Measurements from ENCODE around the gene NDUFA12.

Gene NDUFA12

GRCh38 chr12:94979941-94980340 is 23.6 kb downstream of the NDUFA12 start:
- DNase-seq, result no peak

DNA sequence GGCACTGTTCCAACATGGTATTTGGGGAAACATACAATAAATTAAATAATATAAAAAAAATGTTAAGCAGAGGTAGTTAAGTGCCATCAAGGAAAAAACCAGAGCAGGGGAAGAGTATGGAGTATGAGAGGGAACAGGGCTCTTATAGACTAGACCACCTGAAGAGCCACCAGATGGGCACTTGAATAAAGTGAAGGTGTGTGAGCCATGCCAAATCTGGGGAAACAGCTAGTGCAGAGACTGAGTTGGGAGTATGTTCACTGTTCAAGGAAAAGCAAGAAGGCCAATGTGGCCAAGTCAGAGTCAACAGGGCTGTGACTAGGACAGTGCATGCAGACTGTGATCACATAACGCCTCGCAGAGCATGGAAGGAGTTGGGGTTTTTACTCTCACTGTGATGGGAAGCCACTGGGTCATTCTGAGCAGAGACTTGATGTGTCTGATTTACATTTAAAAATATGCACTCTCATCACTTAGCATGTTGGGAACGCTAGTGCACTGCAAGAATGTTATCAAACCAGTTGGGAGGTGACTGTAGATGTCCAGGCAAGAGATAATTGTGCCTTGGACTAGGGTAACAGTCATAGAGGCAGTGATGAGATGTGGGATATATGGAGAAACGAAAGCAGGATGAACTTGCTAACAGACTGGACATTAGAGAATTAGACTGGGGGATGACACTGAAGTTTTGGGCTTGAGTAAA is 25.6 kb downstream of the NDUFA12 start:
- no peak for DNase-seq

- no peak for DNase-seq
These were observed 30.3 kb downstream of the NDUFA12 start for GRCh38 chr12:94973221-94973620.

DNA sequence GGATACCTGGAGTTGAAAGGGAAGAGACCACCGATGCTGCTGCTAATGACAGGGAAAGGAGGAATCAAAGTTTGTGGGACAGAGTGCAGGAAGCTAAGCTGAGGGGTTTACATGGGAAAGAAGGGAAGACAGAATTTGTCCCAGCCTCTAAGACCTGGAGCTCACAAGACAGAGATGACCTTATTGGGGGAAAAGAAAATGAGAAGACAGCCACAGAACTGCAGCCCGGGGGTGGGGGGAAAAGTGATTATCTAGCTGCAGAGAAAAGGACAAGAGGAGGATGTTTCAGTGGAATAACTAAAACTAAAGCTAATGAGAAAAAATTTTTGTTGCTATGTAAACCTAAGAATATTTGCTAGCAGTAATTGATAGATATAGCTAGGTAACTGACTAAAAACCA is 30.7 kb downstream of the NDUFA12 start:
- no peak for DNase-seq

GRCh38 chr12:94971923-94972322 is 31.6 kb downstream of the NDUFA12 start:
- no peak for DNase-seq

GRCh38 chr12:94970560-94970959 is 32.9 kb downstream of the NDUFA12 start:
- no peak for DNase-seq

- no peak for DNase-seq
These were observed 34.1 kb downstream of the NDUFA12 start for GRCh38 chr12:94969424-94969823.

- no peak for DNase-seq
These were observed 37.4 kb downstream of the NDUFA12 start for GRCh38 chr12:94965982-94966630.

DNA sequence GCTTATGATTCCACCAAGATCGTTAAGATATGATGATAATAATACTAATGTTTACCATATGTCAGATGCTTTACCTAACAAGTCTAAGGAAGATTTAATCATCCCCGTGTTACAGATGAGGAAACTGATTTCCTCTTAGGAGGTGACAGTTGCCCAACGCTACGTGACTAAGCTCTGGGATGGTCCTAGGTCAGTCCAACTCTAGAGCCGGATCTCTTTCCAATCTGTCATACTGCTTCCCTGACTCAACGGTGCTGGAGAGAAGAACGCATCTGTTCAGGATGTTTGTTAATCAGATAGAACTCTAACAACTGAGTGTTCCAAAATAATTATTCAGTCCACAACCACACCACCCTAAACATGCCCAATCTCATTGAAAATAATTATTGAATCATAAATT is 39.8 kb downstream of the NDUFA12 start:
- DNase-seq, result no peak

DNA sequence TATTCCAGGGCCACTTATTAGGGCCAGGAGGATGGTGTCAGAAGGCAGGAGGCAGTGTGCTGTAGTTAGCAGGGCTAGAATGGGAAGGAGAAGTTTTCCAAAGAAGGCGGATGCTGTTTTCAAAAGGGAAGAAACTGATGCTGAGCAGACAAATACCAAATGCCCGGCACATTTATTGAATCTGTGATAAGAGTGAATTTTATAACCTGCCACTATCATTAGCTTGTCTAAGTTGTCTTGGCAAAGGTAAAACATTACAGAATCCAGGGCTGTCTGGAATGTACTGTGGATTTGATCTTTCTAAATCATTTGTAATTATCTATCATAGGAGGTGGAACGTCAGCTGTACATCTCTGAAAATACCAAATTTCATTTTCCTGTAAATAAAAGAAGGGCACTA is 40.8 kb downstream of the NDUFA12 start:
- no peak for DNase-seq

DNA sequence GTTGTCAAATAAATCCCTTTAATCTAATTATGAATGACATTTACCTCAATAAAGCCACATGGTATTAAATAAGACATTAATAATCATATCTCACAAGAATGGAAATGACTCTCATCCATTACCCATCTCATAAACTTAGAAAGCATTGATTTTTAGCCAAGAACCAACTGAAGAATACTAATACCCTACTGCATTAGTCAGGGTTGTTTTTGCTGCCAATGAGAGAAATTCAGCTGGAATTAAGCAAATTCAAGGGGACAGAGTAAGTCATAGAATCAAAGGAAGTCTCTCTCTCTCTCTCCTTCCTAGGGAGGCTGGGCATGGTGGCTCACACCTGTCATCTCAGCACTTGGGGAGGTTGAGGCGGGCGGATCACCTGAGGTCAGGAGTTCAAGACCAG is 41.6 kb downstream of the NDUFA12 start:
- DNase-seq, result no peak

DNA sequence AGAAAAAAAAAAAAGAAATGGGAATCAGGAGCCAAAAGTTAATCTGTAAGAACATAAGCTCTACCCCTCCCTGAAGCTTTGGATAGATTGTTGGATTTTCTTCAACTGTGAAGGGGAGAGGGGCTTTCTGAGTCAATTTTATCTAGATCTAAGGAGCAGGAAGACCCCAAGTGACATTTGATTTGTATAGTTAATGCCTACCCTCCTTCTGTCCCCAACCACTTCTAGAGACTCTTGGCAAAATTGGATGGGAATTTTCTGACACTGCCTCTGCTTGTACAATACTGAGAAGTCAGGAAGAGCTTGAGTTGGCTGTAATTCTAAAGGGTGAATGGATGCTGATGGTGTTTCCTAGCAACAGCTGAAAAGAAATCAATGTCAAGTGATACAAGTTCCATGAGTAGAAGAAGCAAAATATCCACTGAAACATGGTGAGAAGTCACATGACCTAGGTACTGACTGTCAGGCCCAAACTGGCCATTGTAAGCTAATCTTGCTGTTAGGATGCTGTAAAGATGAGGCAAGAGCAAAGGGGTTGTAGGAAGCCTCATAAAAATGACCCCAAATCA is 42.2 kb downstream of the NDUFA12 start:
- no peak for DNase-seq

- no peak for DNase-seq
These were observed 46.5 kb downstream of the NDUFA12 start for GRCh38 chr12:94957006-94957405.

DNA sequence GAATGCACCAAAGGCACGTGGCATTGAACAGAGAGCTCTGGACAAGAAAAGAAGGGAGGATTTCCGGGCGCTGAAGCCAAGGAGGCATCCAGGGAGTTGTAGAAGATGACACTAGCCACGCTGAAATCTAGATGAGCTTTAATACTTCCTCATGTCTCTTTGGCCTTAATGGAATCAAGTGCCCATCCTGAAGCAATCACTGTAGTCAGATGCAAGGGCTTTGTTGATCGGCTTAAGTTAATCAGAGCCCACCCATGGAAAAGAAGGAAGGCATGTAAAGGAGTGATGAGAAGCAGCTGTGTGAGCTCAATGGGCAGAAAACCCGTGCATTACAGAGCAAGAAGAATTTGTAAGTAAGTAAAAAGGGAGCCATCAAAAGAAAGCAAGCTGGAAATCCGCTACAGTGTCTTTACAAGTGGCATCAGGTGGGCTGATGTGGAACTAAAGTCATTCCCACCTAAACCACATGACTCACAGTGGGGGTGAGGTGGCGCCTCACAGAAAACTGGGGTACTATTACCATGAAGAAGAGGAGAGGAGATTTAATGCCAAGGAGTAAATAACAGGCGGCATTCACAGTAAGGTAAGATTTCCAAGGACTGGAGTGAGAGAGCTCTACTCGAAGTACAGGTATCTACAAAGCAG is 48.4 kb downstream of the NDUFA12 start:
- no peak for DNase-seq

DNA sequence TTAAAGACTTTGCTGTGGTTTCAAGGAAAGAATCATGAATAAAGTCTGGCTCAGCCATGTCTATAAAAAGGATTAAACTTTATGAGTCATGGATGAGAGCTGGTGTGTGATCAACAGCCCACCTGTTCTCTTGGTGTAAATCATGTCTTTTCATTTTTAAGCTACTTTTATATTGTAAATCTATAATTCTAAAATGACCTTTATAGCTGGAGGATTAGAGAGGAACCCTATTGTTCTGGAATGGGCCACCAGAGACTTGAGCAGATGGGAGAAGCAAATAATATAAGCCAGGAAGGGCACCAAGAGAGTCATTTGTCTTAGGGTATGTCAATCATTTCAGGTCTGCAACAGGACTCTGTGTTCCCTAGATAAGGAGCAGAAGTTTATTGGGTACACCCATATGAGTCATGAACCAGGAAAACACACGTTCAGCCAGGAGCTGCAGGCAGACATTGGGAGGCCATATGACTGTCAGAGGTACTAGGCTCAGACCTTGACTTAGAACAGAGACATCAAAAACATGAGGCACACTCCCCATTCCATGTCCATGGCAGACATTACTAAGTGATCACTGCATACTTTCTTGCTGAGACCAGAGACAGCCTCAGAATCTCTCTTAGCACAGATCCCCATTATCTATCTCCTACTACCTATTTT is 49.3 kb downstream of the NDUFA12 start:
- no peak for DNase-seq

- no peak for DNase-seq
These were observed 51.2 kb downstream of the NDUFA12 start for GRCh38 chr12:94952325-94952724.

DNA sequence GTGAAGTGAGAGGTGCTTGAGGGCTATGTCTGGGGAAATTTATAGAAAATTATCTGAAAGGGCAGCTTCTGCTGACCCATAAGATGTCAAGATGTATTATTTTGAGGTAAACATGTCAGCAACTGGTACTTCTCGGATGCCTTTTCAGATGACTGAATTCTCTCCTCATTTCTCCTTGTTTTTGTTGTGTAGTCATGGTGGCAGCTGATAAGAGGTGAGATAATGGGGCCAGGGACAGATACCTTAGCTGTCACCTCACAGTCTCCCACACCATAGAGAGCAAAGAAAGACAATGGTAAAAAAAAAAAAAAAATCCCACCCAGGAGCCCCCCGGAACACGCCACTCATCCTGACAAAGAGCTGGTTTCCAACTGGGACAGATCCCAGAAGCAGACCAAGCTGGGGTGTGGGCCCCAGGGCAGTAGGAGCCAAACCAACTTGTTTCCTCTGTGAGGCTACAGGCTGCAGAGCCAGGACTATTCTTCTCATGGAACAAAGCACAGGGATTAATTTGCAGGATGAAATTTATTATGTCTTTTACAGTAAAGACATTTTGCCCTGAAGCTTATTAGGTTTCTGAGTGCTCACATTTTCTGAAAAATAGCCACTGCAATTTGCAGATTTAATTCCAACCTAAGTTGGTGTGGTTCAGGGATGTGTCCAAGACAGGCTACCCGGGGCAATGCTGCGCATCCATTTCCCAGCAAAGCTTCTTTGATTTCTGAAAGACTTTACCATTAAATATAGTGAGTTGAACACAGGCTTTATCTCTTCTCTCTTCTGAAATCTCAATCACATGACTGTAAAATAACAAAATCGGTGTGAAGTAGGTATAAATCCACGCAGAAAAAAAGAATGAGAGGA is 52.2 kb downstream of the NDUFA12 start:
- DNase-seq, result no peak

DNA sequence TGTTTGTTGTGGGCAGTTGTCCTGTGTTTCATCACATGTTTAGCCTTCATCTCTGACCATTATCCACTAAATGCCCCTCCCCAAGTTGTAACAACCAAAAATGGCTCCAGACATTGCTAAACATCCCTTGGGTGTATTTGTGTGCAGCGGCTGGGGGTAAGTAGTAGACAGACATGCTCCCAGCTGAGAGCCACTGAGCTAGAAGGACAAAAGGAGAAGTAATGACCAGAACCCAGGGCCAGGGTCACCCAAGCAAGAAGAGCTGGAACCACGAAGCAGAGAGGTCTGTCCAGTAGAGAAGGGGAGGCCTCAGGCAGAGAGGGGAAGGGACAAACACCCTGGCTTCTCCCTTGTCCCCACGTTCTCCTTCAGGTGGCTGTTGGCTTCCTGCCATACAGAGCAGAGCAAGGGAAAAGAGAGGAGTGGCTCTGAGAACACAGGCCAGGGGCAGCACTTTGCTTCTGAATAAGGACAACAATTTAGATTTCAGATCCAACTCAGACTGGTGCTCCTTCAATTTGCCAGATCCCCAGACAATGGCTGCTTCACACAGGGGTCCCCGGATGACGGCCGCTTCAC is 55.2 kb downstream of the NDUFA12 start:
- DNase-seq, result no peak

GRCh38 chr12:94942663-94943062 is 60.8 kb downstream of the NDUFA12 start:
- DNase-seq, result no peak

DNA sequence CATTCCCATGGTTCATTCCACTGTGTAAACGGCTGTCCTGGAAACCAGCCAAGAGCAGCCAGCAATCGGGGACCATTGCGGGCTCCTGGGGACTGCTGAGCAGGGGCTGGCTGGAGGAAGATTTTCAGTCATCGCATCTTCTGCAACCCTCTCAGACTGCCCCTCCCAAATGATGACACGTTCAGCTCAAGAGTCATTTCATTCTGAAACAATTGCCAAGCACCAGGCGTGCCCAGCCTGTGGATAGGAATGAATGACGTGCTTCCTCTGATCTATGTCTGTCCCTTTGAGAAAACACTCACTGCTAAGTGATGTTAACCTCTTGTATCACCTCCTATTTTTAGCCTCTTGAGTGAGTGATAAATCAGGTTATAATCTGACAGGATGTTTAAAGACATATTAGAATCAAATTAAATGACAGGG is 62.0 kb downstream of the NDUFA12 start:
- peak; percentile 15 to 33 for DNase-seq

GRCh38 chr12:94940771-94941170 is 62.7 kb downstream of the NDUFA12 start:
- no peak for DNase-seq

GRCh38 chr12:94938583-94938982 is 64.9 kb downstream of the NDUFA12 start:
- no peak for DNase-seq

Measured in activated CD4-positive, alpha-beta T cell treated with anti-CD3 and anti-CD28 coated beads, Interleukin-2, amount 50 U/mL, for 4 hours (primary cell).